ENCODE results near the gene IFI27L1.

IFI27L1 gene

GRCh38 chr14:94099006-94099405, 17.9 kb downstream of the IFI27L1 start:
- no peaks in the 10 kb centered on the region for H3K4me1 ChIP-seq (ENCODE audit: control insufficient read depth, insufficient read depth, low read length, poor library complexity, severe bottlenecking)

GRCh38 chr14:94100847-94101246, 19.7 kb downstream of the IFI27L1 start:
- no peak for DNase-seq
- Histone ChIP-seq H3K27ac (ENCODE audit: insufficient read depth, low read length, poor library complexity, severe bottlenecking) (no peak overlapping the region), H3K27me3 (replicated peaks; ENCODE audit: control insufficient read depth, insufficient read depth, low read length, poor library complexity, severe bottlenecking) (no peaks in the 10 kb centered on the region), H3K36me3 (ENCODE audit: control insufficient read depth, insufficient read depth, low read length) (no peaks in the 10 kb centered on the region), H3K9me3 (ENCODE audit: control insufficient read depth, low read length) (no peaks in the 10 kb centered on the region), H3K4me3 (ENCODE audit: insufficient read depth, low read depth, low read length, poor library complexity, severe bottlenecking) (no peak overlapping the region), H3K4me1 (ENCODE audit: control insufficient read depth, insufficient read depth, low read length, poor library complexity, severe bottlenecking) (no peaks in the 10 kb centered on the region)

More at GRCh38 chr14:94099006-94099405, 17.9 kb downstream of the IFI27L1 start:
- Histone ChIP-seq H3K36me3 (ENCODE audit: control insufficient read depth, insufficient read depth, low read length) (no peaks in the 10 kb centered on the region), H3K27ac (ENCODE audit: insufficient read depth, low read length, poor library complexity, severe bottlenecking) (no peak overlapping the region), H3K27me3 (replicated peaks; ENCODE audit: control insufficient read depth, insufficient read depth, low read length, poor library complexity, severe bottlenecking) (no peaks in the 10 kb centered on the region), H3K4me3 (ENCODE audit: insufficient read depth, low read depth, low read length, poor library complexity, severe bottlenecking) (no peak overlapping the region), H3K9me3 (ENCODE audit: control insufficient read depth, low read length) (no peaks in the 10 kb centered on the region)
- DNase-seq = no peak

GRCh38 chr14:94101748-94102147, 20.6 kb downstream of the IFI27L1 start:
- no peaks in the 10 kb centered on the region for H3K27me3 ChIP-seq (replicated peaks; ENCODE audit: control insufficient read depth, insufficient read depth, low read length, poor library complexity, severe bottlenecking)
- H3K9me3 ChIP-seq (ENCODE audit: control insufficient read depth, low read length) = no peaks in the 10 kb centered on the region
- no peaks in the 10 kb centered on the region for H3K4me1 ChIP-seq (ENCODE audit: control insufficient read depth, insufficient read depth, low read length, poor library complexity, severe bottlenecking)
- no peaks in the 10 kb centered on the region for H3K36me3 ChIP-seq (ENCODE audit: control insufficient read depth, insufficient read depth, low read length)
- H3K27ac ChIP-seq (ENCODE audit: insufficient read depth, low read length, poor library complexity, severe bottlenecking) = no peak overlapping the region
- no peak overlapping the region for H3K4me3 ChIP-seq (ENCODE audit: insufficient read depth, low read depth, low read length, poor library complexity, severe bottlenecking)
- DNase-seq = no peak

GRCh38 chr14:94102768-94103482, 21.8 kb downstream of the IFI27L1 start:
- H3K27ac ChIP-seq (ENCODE audit: insufficient read depth, low read length, poor library complexity, severe bottlenecking) = no peak overlapping the region
- H3K4me1 ChIP-seq (ENCODE audit: control insufficient read depth, insufficient read depth, low read length, poor library complexity, severe bottlenecking) = no peaks in the 10 kb centered on the region
- no peaks in the 10 kb centered on the region for H3K36me3 ChIP-seq (ENCODE audit: control insufficient read depth, insufficient read depth, low read length)
- H3K27me3 ChIP-seq (replicated peaks; ENCODE audit: control insufficient read depth, insufficient read depth, low read length, poor library complexity, severe bottlenecking) = no peaks in the 10 kb centered on the region
- no peak overlapping the region for H3K4me3 ChIP-seq (ENCODE audit: insufficient read depth, low read depth, low read length, poor library complexity, severe bottlenecking)
- no peaks in the 10 kb centered on the region for H3K9me3 ChIP-seq (ENCODE audit: control insufficient read depth, low read length)
- no peak for DNase-seq

- Histone ChIP-seq H3K4me3 (ENCODE audit: insufficient read depth, low read depth, low read length, poor library complexity, severe bottlenecking) (no peak overlapping the region), H3K36me3 (ENCODE audit: control insufficient read depth, insufficient read depth, low read length) (no peaks in the 10 kb centered on the region), H3K4me1 (ENCODE audit: control insufficient read depth, insufficient read depth, low read length, poor library complexity, severe bottlenecking) (no peaks in the 10 kb centered on the region), H3K27me3 (replicated peaks; ENCODE audit: control insufficient read depth, insufficient read depth, low read length, poor library complexity, severe bottlenecking) (no peaks in the 10 kb centered on the region), H3K27ac (ENCODE audit: insufficient read depth, low read length, poor library complexity, severe bottlenecking) (no peak overlapping the region), H3K9me3 (ENCODE audit: control insufficient read depth, low read length) (no peaks in the 10 kb centered on the region)
- no peak for DNase-seq
Measured at GRCh38 chr14:94103554-94104150, 22.5 kb downstream of the IFI27L1 start.

- Histone ChIP-seq H3K9me3 (ENCODE audit: control insufficient read depth, low read length) (no peaks in the 10 kb centered on the region), H3K27ac (ENCODE audit: insufficient read depth, low read length, poor library complexity, severe bottlenecking) (no peak overlapping the region), H3K27me3 (replicated peaks; ENCODE audit: control insufficient read depth, insufficient read depth, low read length, poor library complexity, severe bottlenecking) (no peaks in the 10 kb centered on the region), H3K4me1 (ENCODE audit: control insufficient read depth, insufficient read depth, low read length, poor library complexity, severe bottlenecking) (no peaks in the 10 kb centered on the region), H3K36me3 (ENCODE audit: control insufficient read depth, insufficient read depth, low read length) (no peaks in the 10 kb centered on the region), H3K4me3 (ENCODE audit: insufficient read depth, low read depth, low read length, poor library complexity, severe bottlenecking) (no peak overlapping the region)
- no peak for DNase-seq
Measured at GRCh38 chr14:94104731-94105130, 23.6 kb downstream of the IFI27L1 start.

- DNase-seq = no peak
- no peaks in the 10 kb centered on the region for H3K4me1 ChIP-seq (ENCODE audit: control insufficient read depth, insufficient read depth, low read length, poor library complexity, severe bottlenecking)
- no peak overlapping the region for H3K4me3 ChIP-seq (ENCODE audit: insufficient read depth, low read depth, low read length, poor library complexity, severe bottlenecking)
- H3K9me3 ChIP-seq (ENCODE audit: control insufficient read depth, low read length) = no peaks in the 10 kb centered on the region
- H3K27me3 ChIP-seq (replicated peaks; ENCODE audit: control insufficient read depth, insufficient read depth, low read length, poor library complexity, severe bottlenecking) = no peaks in the 10 kb centered on the region
- no peaks in the 10 kb centered on the region for H3K36me3 ChIP-seq (ENCODE audit: control insufficient read depth, insufficient read depth, low read length)
- H3K27ac ChIP-seq (ENCODE audit: insufficient read depth, low read length, poor library complexity, severe bottlenecking) = no peak overlapping the region
Measured at GRCh38 chr14:94109915-94110250, 28.8 kb downstream of the IFI27L1 start.

GRCh38 chr14:94110552-94111181, 29.6 kb downstream of the IFI27L1 start, which contains the start of gene IFI27:
IFI27 (plus strand) TSS chr14:94110736.
- no peaks in the 10 kb centered on the region for H3K9me3 ChIP-seq (ENCODE audit: control insufficient read depth, low read length)
- H3K36me3 ChIP-seq (ENCODE audit: control insufficient read depth, insufficient read depth, low read length) = no peaks in the 10 kb centered on the region
- H3K4me3 ChIP-seq (ENCODE audit: insufficient read depth, low read depth, low read length, poor library complexity, severe bottlenecking) = no peak within 1 kb of the TSS
- no peaks in the 10 kb centered on the region for H3K4me1 ChIP-seq (ENCODE audit: control insufficient read depth, insufficient read depth, low read length, poor library complexity, severe bottlenecking)
- DNase-seq = no peak
- H3K27me3 ChIP-seq (replicated peaks; ENCODE audit: control insufficient read depth, insufficient read depth, low read length, poor library complexity, severe bottlenecking) = no peaks in the 10 kb centered on the region
- no peak within 1 kb of the TSS for H3K27ac ChIP-seq (ENCODE audit: insufficient read depth, low read length, poor library complexity, severe bottlenecking)

GRCh38 chr14:94111276-94112095, 30.4 kb downstream of the IFI27L1 start:
- Histone ChIP-seq H3K27ac (ENCODE audit: insufficient read depth, low read length, poor library complexity, severe bottlenecking) (no peak overlapping the region), H3K27me3 (replicated peaks; ENCODE audit: control insufficient read depth, insufficient read depth, low read length, poor library complexity, severe bottlenecking) (no peaks in the 10 kb centered on the region)

More at GRCh38 chr14:94111276-94112095, 30.4 kb downstream of the IFI27L1 start:
- H3K4me3 ChIP-seq (ENCODE audit: insufficient read depth, low read depth, low read length, poor library complexity, severe bottlenecking) = no peak overlapping the region
- no peaks in the 10 kb centered on the region for H3K4me1 ChIP-seq (ENCODE audit: control insufficient read depth, insufficient read depth, low read length, poor library complexity, severe bottlenecking)
- no peak for DNase-seq
- no peaks in the 10 kb centered on the region for H3K9me3 ChIP-seq (ENCODE audit: control insufficient read depth, low read length)
- H3K36me3 ChIP-seq (ENCODE audit: control insufficient read depth, insufficient read depth, low read length) = no peaks in the 10 kb centered on the region
